ENCODE data around the gene RRP9.

Gene RRP9

DNA sequence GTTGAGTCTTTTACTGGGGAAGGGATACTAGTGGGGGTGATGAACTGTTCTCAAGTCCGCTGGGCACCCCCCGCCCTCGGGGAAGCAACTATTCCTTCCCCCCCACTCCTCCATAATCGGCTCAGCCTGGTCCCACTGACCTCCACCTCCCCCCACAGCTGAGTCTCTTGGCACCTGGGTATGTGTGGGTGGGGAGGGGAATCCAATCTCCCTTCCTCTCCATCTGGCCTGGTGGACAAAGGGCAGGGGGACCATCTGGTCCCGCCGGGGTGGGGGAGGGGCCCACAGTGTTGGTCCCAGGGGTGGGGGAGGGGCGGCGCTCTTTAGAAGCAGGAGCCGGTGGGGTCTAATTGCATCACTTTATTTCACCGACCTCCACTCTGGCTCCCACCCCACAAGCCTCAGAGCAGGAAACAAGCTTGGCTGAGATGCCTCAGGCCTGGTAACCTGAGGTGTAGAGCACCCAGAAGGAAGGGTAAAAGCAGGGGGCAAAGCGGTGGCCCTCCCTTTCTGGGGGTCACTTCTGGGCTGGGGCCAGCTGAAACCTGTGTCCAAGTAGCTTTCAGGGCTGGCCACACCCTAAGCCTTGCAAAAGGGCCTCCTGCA lies 26.6 kb upstream of the RRP9 start:
- no peak overlapping the region; the same call in 1 of the 2 replicates for H3K4me3 ChIP-seq (replicated peaks; ENCODE audit: insufficient read depth, low read length)
- H3K27me3 ChIP-seq (ENCODE audit: insufficient read depth, poor library complexity, severe bottlenecking), result peaks cover 16% of the 10 kb centered on the region
- no peak overlapping the region for H3K27ac ChIP-seq (replicated peaks)
- DNase-seq (ENCODE audit: low read depth in 1 of 2, low spot score in 1 of 2), result no peak
- no peak for TF ChIP-seq SPI1 (IDR thresholded peaks at IDR 0.05; ENCODE audit: borderline replicate concordance, low read depth)
- TF ChIP-seq, protein P1, sequence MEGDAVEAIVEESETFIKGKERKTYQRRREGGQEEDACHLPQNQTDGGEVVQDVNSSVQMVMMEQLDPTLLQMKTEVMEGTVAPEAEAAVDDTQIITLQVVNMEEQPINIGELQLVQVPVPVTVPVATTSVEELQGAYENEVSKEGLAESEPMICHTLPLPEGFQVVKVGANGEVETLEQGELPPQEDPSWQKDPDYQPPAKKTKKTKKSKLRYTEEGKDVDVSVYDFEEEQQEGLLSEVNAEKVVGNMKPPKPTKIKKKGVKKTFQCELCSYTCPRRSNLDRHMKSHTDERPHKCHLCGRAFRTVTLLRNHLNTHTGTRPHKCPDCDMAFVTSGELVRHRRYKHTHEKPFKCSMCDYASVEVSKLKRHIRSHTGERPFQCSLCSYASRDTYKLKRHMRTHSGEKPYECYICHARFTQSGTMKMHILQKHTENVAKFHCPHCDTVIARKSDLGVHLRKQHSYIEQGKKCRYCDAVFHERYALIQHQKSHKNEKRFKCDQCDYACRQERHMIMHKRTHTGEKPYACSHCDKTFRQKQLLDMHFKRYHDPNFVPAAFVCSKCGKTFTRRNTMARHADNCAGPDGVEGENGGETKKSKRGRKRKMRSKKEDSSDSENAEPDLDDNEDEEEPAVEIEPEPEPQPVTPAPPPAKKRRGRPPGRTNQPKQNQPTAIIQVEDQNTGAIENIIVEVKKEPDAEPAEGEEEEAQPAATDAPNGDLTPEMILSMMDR (IDR thresholded peaks at IDR 0.05; ENCODE audit: insufficient read depth, low read length), result no peak
- no peak for TF ChIP-seq POLR2AphosphoS5 (IDR thresholded peaks at IDR 0.05; ENCODE audit: low read depth)
- TF ChIP-seq, protein P2, sequence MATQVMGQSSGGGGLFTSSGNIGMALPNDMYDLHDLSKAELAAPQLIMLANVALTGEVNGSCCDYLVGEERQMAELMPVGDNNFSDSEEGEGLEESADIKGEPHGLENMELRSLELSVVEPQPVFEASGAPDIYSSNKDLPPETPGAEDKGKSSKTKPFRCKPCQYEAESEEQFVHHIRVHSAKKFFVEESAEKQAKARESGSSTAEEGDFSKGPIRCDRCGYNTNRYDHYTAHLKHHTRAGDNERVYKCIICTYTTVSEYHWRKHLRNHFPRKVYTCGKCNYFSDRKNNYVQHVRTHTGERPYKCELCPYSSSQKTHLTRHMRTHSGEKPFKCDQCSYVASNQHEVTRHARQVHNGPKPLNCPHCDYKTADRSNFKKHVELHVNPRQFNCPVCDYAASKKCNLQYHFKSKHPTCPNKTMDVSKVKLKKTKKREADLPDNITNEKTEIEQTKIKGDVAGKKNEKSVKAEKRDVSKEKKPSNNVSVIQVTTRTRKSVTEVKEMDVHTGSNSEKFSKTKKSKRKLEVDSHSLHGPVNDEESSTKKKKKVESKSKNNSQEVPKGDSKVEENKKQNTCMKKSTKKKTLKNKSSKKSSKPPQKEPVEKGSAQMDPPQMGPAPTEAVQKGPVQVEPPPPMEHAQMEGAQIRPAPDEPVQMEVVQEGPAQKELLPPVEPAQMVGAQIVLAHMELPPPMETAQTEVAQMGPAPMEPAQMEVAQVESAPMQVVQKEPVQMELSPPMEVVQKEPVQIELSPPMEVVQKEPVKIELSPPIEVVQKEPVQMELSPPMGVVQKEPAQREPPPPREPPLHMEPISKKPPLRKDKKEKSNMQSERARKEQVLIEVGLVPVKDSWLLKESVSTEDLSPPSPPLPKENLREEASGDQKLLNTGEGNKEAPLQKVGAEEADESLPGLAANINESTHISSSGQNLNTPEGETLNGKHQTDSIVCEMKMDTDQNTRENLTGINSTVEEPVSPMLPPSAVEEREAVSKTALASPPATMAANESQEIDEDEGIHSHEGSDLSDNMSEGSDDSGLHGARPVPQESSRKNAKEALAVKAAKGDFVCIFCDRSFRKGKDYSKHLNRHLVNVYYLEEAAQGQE (IDR thresholded peaks at IDR 0.05; ENCODE audit: insufficient replicate concordance, low read depth), result no peak
- no peak for TF ChIP-seq GABPA (IDR thresholded peaks at IDR 0.05; ENCODE audit: low read depth)

DNA sequence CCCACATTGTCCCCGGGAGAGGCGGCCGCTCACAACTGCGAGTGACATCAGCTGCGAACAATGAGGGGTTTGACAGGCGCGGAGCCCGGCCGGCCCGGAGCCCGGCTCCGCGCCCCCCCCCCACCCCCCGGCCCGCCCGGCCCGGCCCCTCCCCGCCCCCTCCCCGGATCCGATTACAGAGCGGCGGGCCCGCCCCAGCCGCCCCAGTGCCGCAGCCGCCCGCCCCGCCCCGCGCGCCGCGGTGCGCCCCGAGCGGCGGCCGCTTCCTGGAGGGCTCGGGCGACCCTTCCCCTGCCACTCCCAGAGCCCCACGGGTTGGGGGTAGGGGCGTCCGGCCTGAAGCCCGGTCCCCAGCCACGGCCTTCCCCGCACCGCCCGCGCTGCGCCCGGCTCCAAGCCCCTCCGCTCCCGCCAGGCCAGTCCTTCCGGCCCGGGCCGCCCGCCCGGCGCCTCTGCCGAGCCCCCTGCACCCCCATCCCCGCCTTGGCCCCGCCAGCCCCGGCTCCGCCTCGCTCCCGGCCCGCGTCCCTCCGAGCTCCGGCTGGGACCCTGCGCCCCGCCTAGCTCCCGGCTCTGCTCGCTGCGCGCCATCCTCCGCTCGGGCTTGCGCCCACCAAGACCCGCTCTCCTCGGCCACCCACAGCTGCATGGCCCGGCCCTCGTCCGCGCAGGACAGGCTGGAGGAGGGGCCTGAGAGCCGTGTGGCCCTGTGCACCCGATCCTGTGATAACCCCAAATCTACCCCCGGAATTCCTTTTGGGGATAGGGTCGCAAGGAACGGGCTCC lies 25.9 kb upstream of the RRP9 start, which contains the start of gene PCBP4:
PCBP4 (minus strand) TSS at position 71 of the 786 bp plus-strand sequence. CDS start 6,214 bp downstream, outside the sequence.
- Histone ChIP-seq H3K27me3 (ENCODE audit: insufficient read depth, poor library complexity, severe bottlenecking) (peaks cover 16% of the 10 kb centered on the region), H3K27ac (replicated peaks) (no peak within 1 kb of the TSS), H3K4me3 (replicated peaks; ENCODE audit: insufficient read depth, low read length) (peak within 1 kb of the TSS; percentile 33)
- DNase-seq (ENCODE audit: low read depth in 1 of 2, low spot score in 1 of 2), result no peak
- TF ChIP-seq POLR2AphosphoS5 (IDR thresholded peaks at IDR 0.05; ENCODE audit: low read depth) (0 out of 2 replicates have a peak, but pooled peaks have one; percentile 11), SPI1 (IDR thresholded peaks at IDR 0.05; ENCODE audit: borderline replicate concordance, low read depth) (no peak)

DNA sequence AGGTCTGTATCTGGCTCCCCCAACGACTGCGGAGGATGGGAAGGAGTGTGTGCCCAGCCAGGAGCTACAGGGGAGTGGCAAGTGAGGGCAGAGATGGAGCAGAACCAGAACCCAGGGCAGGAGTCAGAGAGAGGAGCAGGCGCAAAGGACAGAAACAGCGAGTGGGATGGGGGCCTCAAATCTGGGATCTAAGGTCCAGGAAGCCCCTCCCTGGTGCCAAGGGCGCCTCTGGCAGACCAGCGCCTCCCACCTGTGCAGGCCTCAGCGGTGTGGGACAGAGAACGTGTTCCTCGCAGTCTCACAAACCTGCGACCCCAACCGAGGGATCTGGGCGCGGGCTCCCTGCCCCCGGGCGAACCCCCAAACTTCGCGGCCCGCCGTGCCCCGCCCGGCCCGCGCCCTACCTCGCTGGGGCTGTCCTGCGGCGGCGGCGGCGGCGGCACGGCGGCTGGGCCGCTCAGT lies 25.2 kb upstream of the RRP9 start:
- DNase-seq (ENCODE audit: low read depth in 1 of 2, low spot score in 1 of 2), result no peak
- Histone ChIP-seq H3K4me3 (replicated peaks; ENCODE audit: insufficient read depth, low read length) (0 out of 2 replicates have a peak overlapping the region, but pooled peaks have one; percentile 8), H3K27me3 (ENCODE audit: insufficient read depth, poor library complexity, severe bottlenecking) (peaks cover 19% of the 10 kb centered on the region), H3K27ac (replicated peaks) (no peak overlapping the region)
- TF ChIP-seq, protein P2 (IDR thresholded peaks at IDR 0.05; ENCODE audit: insufficient replicate concordance, low read depth), result no peak
- no peak for TF ChIP-seq GABPA (IDR thresholded peaks at IDR 0.05; ENCODE audit: low read depth)
- no peak for TF ChIP-seq POLR2AphosphoS5 (IDR thresholded peaks at IDR 0.05; ENCODE audit: low read depth)
- TF ChIP-seq, protein P1 (IDR thresholded peaks at IDR 0.05; ENCODE audit: insufficient read depth, low read length), result no peak
- TF ChIP-seq SPI1 (IDR thresholded peaks at IDR 0.05; ENCODE audit: borderline replicate concordance, low read depth), result no peak

DNA sequence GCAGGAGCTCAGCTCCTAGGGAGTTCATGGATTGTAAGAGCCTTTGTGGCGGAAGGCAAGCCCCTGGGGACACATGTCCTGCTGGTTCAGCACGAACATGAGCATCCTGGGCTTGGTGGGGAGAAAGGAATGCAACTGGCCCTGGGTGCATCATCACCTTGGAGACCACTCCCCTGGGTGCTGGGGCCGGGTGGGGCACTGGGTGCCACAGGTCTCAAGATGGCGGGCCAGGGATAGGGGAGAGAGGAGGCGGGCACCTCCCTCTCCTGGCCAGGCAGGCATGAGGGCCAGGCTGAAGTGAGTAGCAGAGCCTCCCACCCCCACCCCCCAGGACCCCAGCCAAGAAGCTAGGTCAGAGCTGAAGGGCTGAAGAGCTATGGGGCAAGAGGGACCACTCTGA lies 24.8 kb upstream of the RRP9 start:
- no peak for DNase-seq (ENCODE audit: low read depth in 1 of 2, low spot score in 1 of 2)
- Histone ChIP-seq H3K27me3 (ENCODE audit: insufficient read depth, poor library complexity, severe bottlenecking) (peaks cover 19% of the 10 kb centered on the region), H3K4me3 (replicated peaks; ENCODE audit: insufficient read depth, low read length) (no peak overlapping the region), H3K27ac (replicated peaks) (no peak overlapping the region)
- no peak for TF ChIP-seq POLR2AphosphoS5 (IDR thresholded peaks at IDR 0.05; ENCODE audit: low read depth)
- TF ChIP-seq, protein P1 (IDR thresholded peaks at IDR 0.05; ENCODE audit: insufficient read depth, low read length), result no peak
- TF ChIP-seq SPI1 (IDR thresholded peaks at IDR 0.05; ENCODE audit: borderline replicate concordance, low read depth), result no peak
- TF ChIP-seq, protein P2 (IDR thresholded peaks at IDR 0.05; ENCODE audit: insufficient replicate concordance, low read depth), result no peak
- TF ChIP-seq GABPA (IDR thresholded peaks at IDR 0.05; ENCODE audit: low read depth), result no peak
